ENCODE data around the gene UTP25. TPM values are rescaled to one million over a fixed set of nuclear protein-coding genes. Genes with fewer than 3 reads are reported as not detected.
A peak's percentile ranks its signal among the peaks of the same experiment; 100 is the strongest.

Gene UTP25
- total RNA-seq, 1 donor from 2014 or later, result 6.8 TPM

GRCh38 chr1:209808059-209808581 lies 19.7 kb upstream of the UTP25 start:
- TF ChIP-seq CTCF (conservative IDR thresholded peaks at IDR 0.05), result no peak
- Mint-ChIP-seq H3K36me3 (ENCODE audit: low read depth) (no peaks in the 10 kb centered on the region), H3K4me3 (no peak overlapping the region), H3K9me3 (no peaks in the 10 kb centered on the region), H3K4me1 (peaks cover 6% of the 10 kb centered on the region), H3K27me3 (ENCODE audit: low read depth) (peaks cover 65% of the 10 kb centered on the region), H3K27ac (ENCODE audit: unreplicated experiment) (no peak overlapping the region)
- no peak for DNase-seq (ENCODE audit: low read depth, low spot score)

GRCh38 chr1:209809611-209810010 lies 18.2 kb upstream of the UTP25 start:
- DNase-seq (ENCODE audit: low read depth, low spot score), result no peak
- H3K27me3 Mint-ChIP-seq (ENCODE audit: low read depth), result peaks cover 62% of the 10 kb centered on the region
- H3K9me3 Mint-ChIP-seq, result no peaks in the 10 kb centered on the region
- peaks cover 6% of the 10 kb centered on the region for H3K4me1 Mint-ChIP-seq
- no peak for TF ChIP-seq CTCF (conservative IDR thresholded peaks at IDR 0.05)
- no peak overlapping the region for H3K4me3 Mint-ChIP-seq
- no peak overlapping the region for H3K27ac Mint-ChIP-seq (ENCODE audit: unreplicated experiment)
- H3K36me3 Mint-ChIP-seq (ENCODE audit: low read depth), result no peaks in the 10 kb centered on the region

- no peak for TF ChIP-seq CTCF (conservative IDR thresholded peaks at IDR 0.05)
- Mint-ChIP-seq H3K4me1 (peaks cover 6% of the 10 kb centered on the region), H3K27ac (ENCODE audit: unreplicated experiment) (no peak overlapping the region), H3K4me3 (no peak overlapping the region), H3K27me3 (ENCODE audit: low read depth) (peaks cover 55% of the 10 kb centered on the region), H3K9me3 (no peaks in the 10 kb centered on the region), H3K36me3 (ENCODE audit: low read depth) (no peaks in the 10 kb centered on the region)
- DNase-seq (ENCODE audit: low read depth, low spot score), result no peak
Measured at GRCh38 chr1:209810783-209811182, 17.0 kb upstream of the UTP25 start.

GRCh38 chr1:209813902-209814301 lies 13.9 kb upstream of the UTP25 start:
- H3K27me3 Mint-ChIP-seq (ENCODE audit: low read depth), result peaks cover 71% of the 10 kb centered on the region
- no peak for DNase-seq (ENCODE audit: low read depth, low spot score)
- TF ChIP-seq CTCF (conservative IDR thresholded peaks at IDR 0.05), result no peak
- no peak overlapping the region for H3K4me3 Mint-ChIP-seq
- no peaks in the 10 kb centered on the region for H3K9me3 Mint-ChIP-seq
- H3K4me1 Mint-ChIP-seq, result no peaks in the 10 kb centered on the region
- H3K36me3 Mint-ChIP-seq (ENCODE audit: low read depth), result no peaks in the 10 kb centered on the region
- H3K27ac Mint-ChIP-seq (ENCODE audit: unreplicated experiment), result peak overlapping the region; percentile 15

- DNase-seq (ENCODE audit: low read depth, low spot score), result no peak
- H3K27me3 Mint-ChIP-seq (ENCODE audit: low read depth), result peaks cover 71% of the 10 kb centered on the region
- TF ChIP-seq CTCF (conservative IDR thresholded peaks at IDR 0.05), result no peak
- H3K4me1 Mint-ChIP-seq, result no peaks in the 10 kb centered on the region
- no peak overlapping the region for H3K27ac Mint-ChIP-seq (ENCODE audit: unreplicated experiment)
- no peak overlapping the region for H3K4me3 Mint-ChIP-seq
- H3K36me3 Mint-ChIP-seq (ENCODE audit: low read depth), result no peaks in the 10 kb centered on the region
- H3K9me3 Mint-ChIP-seq, result no peaks in the 10 kb centered on the region
Measured at GRCh38 chr1:209815490-209815889, 12.3 kb upstream of the UTP25 start.

Measured in neural crest cell (in vitro differentiated cells).